ENCODE results near the gene OR2T2.
A peak's percentile ranks its signal among the peaks of the same experiment; 100 is the strongest.
"Not testable (repeated sequence)": the region's sequence is repeated elsewhere in the genome, so short reads cannot be mapped to it uniquely, and the experiment has no call there.

Gene OR2T2

GRCh38 chr1:248449821-248450465 is 4.5 kb downstream of the OR2T2 start:
- not testable (repeated sequence) for DNase-seq (ENCODE audit: insufficient read length, low spot score); FAIRE-seq

GRCh38 chr1:248450466-248451145 is 5.2 kb downstream of the OR2T2 start:
- FAIRE-seq; DNase-seq (ENCODE audit: insufficient read length, low spot score): not testable (repeated sequence)

GRCh38 chr1:248453619-248454018 is 8.2 kb downstream of the OR2T2 start:
- DNase-seq (ENCODE audit: insufficient read length, low spot score); FAIRE-seq: not testable (repeated sequence)

DNA sequence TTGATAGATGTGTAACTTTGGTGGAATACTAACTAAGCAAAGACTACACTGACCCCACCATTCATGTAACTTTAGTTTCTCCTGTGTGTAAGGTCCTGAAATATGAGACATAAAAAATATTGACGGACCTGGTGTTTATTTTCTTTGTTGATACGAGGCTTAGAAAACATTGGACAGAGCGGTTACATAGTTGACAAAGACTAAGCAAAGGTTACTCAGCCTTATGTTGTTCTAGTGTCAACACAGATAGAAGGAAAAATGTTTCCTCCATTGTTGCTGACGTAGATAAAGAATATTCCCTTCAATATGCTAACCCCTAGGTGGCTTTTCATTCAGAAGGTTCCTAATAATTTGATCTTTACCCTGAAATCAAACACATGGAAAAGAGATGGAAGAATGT is 9.6 kb downstream of the OR2T2 start:
- not testable (repeated sequence) for FAIRE-seq; DNase-seq (ENCODE audit: insufficient read length, low spot score)

DNA sequence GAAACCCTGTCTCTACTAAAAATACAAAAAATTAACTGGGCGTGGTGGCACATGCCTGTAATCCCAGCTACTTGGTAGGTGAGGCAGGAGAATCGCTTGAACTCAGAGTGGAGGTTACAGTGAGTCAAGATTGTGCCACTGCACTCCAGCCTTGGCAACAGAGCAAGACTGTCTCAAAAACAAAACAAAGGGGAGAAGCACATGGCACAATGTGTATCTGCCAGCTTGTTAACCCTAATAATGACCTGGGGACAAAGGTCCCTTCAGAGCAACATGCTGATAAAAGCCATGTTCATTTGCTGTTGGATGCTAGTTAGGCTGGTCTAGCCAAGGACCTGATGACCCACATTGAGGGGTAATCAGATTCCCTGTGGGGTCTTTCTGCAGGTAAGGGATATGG is 11.2 kb downstream of the OR2T2 start:
- not testable (repeated sequence) for DNase-seq (ENCODE audit: insufficient read length, low spot score)
- peak; percentile 36 for FAIRE-seq

GRCh38 chr1:248459117-248459516 is 13.7 kb downstream of the OR2T2 start:
- FAIRE-seq; DNase-seq (ENCODE audit: insufficient read length, low spot score): not testable (repeated sequence)

GRCh38 chr1:248471154-248471553 is 25.7 kb downstream of the OR2T2 start:
- no peak for DNase-seq (ENCODE audit: insufficient read length, low spot score)
- FAIRE-seq, result no peak

DNA sequence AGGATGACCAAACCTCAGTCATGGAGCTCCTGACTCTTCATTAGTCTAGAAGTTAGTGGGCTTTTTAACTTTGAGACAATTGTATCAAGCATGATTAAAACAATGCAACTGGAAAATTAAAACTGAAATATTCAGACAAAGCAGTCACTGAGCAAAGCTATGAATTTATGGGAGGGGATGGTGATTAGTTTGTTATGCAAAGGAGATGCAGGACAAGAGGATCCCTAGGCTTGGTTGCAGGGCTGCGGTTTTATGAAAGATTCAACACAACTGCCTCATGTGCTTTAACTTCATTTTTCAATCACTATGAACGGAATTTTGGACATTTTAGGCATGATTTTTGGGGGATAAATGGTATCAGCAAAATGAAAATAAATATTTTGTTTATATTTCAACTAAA is 26.7 kb downstream of the OR2T2 start:
- FAIRE-seq; DNase-seq (ENCODE audit: insufficient read length, low spot score): not testable (repeated sequence)

GRCh38 chr1:248473051-248473450 is 27.6 kb downstream of the OR2T2 start, which contains the start of gene OR2T3:
Gene OR2T3, plus strand, starts transcription at chr1:248473351. Its CDS starts 0 bp downstream, at chr1:248473351.
- not testable (repeated sequence) for FAIRE-seq; DNase-seq (ENCODE audit: insufficient read length, low spot score)

- FAIRE-seq, result peak; percentile 42
- not testable (repeated sequence) for DNase-seq (ENCODE audit: insufficient read length, low spot score)
Observed at GRCh38 chr1:248475660-248476059, 30.2 kb downstream of the OR2T2 start.

DNA sequence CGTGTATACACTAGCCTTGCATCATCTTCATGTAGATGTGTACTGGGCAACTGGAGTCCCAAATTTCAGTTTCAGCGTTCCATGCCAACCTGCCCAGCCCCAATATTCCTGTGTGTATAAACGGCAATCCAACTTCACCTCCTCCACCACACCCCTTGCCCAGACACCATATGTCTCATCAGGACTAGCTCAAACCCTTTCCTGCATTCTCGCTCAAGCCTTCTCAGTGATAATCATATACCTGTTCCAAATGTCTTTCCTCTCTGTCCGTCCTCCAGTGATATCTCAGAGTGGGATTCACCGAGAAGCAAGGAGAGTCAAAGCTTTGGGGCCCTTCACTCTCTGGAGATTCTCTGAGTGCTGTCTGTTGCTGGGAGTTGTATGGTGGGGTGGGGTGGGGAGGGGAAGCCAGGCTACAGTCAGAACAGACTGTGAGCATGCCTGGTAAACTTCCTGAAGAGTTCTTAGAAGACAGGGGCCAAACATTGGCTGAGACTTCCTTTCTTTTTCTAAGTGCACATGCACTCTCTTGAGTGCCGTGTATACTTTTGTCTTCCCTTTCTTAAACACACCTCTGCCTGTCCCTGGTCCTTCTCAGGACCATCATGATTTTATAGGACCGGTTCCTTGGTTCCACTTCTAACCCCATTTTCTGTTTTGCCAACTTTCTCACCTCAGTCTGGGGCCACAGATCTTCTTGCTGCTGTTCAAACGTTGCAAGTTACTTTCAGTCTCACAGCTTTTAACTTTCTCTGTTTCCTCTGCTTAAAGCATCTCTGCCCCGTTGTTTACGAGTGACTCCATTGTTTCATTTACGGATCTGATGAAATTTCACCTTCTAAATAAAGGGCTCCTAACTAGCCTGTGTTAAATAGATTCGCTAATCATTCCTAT is 36.5 kb downstream of the OR2T2 start:
- not testable (repeated sequence) for FAIRE-seq; DNase-seq (ENCODE audit: insufficient read length, low spot score)

DNA sequence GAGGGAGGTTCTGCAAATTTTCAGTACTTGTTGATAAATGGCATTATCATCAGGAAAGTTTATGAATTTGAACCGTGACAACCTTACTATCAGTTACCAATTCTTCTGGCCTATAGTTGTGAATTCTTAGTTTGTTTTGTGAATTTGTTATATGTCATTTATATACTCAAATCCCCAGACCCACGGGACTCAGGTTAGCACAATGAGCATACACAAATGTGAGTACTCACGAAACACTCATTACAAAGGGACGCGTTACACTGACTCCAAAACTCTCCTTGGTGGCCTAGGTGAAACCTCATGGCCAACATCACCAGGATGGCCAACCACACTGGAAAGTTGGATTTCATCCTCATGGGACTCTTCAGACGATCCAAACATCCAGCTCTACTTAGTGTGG is 42.9 kb downstream of the OR2T2 start, which contains the start of gene OR2T5:
Gene OR2T5 (plus strand): TSS at position 301 of the 400 bp plus-strand sequence. CDS start 0 bp downstream, at position 301.
- DNase-seq (ENCODE audit: insufficient read length, low spot score); FAIRE-seq: not testable (repeated sequence)

DNA sequence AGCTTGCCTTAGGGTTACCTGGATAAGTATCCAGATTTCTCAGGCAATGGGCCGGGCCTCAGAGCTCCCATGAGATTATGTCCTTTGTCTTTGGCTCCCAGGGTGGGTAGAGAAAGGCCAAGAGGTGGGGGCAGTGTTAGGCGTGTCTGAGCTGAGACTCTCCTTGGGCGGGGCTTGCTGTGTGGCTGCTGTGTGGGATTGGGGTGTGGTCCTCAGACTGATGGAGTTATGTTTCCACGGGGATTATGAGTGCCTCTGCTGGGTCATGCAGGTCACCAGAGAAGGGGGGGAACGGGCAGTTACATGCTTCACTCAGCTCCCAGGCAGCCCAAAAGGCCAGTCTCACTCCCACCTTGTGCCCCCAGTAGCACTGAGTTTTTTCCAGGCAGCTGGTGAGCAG is 51.2 kb downstream of the OR2T2 start:
- FAIRE-seq; DNase-seq (ENCODE audit: insufficient read length, low spot score): not testable (repeated sequence)

- not testable (repeated sequence) for DNase-seq (ENCODE audit: insufficient read length, low spot score); FAIRE-seq
Observed at GRCh38 chr1:248500305-248501035, 55.0 kb downstream of the OR2T2 start.
